Measurements from ENCODE around the gene GJB5. TPM values are rescaled to one million over a fixed set of nuclear protein-coding genes. Genes with fewer than 3 reads are reported as not detected.

GJB5 gene
- total RNA-seq, 1 experiment from 2014 or later, result not detected

- no peaks in the 10 kb centered on the region for H3K36me3 Mint-ChIP-seq (ENCODE audit: insufficient read depth, unreplicated experiment)
- H3K9me3 Mint-ChIP-seq (ENCODE audit: unreplicated experiment), result no peaks in the 10 kb centered on the region
- DNase-seq, result no peak
- no peak for TF ChIP-seq CTCF (IDR thresholded peaks at IDR 0.05; ENCODE audit: insufficient read depth in 1 of 2, low read depth in 1 of 2, low read length in 1 of 2, severe bottlenecking in 1 of 2, unreplicated experiment in 1 of 2)
- Histone ChIP-seq H3K9me3 (no peaks in the 10 kb centered on the region), H3K36me3 (ENCODE audit: control insufficient read depth, insufficient read depth, low read length) (no peaks in the 10 kb centered on the region), H3K27me3 (replicated peaks; ENCODE audit: control insufficient read depth, insufficient read depth, low read length) (no peaks in the 10 kb centered on the region), H3K4me1 (no peaks in the 10 kb centered on the region), H3K4me3 (ENCODE audit: low read depth, low read length) (no peak overlapping the region)
- no peaks in the 10 kb centered on the region for H3K27me3 Mint-ChIP-seq (ENCODE audit: insufficient read depth, unreplicated experiment)
- CTCF ChIA-PET, result interaction anchor here (1.0 kb wide), 1 partner anchor 65 kb away, joined by 4 read pairs; no protein-coding TSS in a partner anchor
- intact Hi-C loops (cut with micrococcal nuclease; ENCODE audit: unreplicated experiment), result no loop called here
- POLR2A ChIA-PET, result no interaction called here
- no peak overlapping the region for H3K4me3 Mint-ChIP-seq (ENCODE audit: unreplicated experiment)
- no TSS peak for BruUV-seq (replicated peaks)
- peaks cover 6% of the 10 kb centered on the region for H3K4me1 Mint-ChIP-seq (ENCODE audit: low read depth, unreplicated experiment)
- no peak overlapping the region for H3K27ac Mint-ChIP-seq (ENCODE audit: unreplicated experiment)
Observed at GRCh38 chr1:34787461-34788420, 32.9 kb downstream of the GJB5 start.

- Histone ChIP-seq H3K4me3 (ENCODE audit: low read depth, low read length) (no peak overlapping the region), H3K36me3 (ENCODE audit: control insufficient read depth, insufficient read depth, low read length) (no peaks in the 10 kb centered on the region), H3K4me1 (no peaks in the 10 kb centered on the region), H3K27me3 (replicated peaks; ENCODE audit: control insufficient read depth, insufficient read depth, low read length) (no peaks in the 10 kb centered on the region), H3K9me3 (no peaks in the 10 kb centered on the region)
- no peaks in the 10 kb centered on the region for H3K36me3 Mint-ChIP-seq (ENCODE audit: insufficient read depth, unreplicated experiment)
- H3K9me3 Mint-ChIP-seq (ENCODE audit: unreplicated experiment), result no peaks in the 10 kb centered on the region
- POLR2A ChIA-PET, result no interaction called here
- intact Hi-C loops (cut with micrococcal nuclease; ENCODE audit: unreplicated experiment), result no loop called here
- no peak for DNase-seq
- no peaks in the 10 kb centered on the region for H3K27me3 Mint-ChIP-seq (ENCODE audit: insufficient read depth, unreplicated experiment)
- CTCF ChIA-PET, result no interaction called here
- no TSS peak for BruUV-seq (replicated peaks)
- H3K27ac Mint-ChIP-seq (ENCODE audit: unreplicated experiment), result no peak overlapping the region
- peaks cover 6% of the 10 kb centered on the region for H3K4me1 Mint-ChIP-seq (ENCODE audit: low read depth, unreplicated experiment)
- no peak for TF ChIP-seq CTCF (IDR thresholded peaks at IDR 0.05; ENCODE audit: insufficient read depth in 1 of 2, low read depth in 1 of 2, low read length in 1 of 2, severe bottlenecking in 1 of 2, unreplicated experiment in 1 of 2)
- no peak overlapping the region for H3K4me3 Mint-ChIP-seq (ENCODE audit: unreplicated experiment)
Observed at GRCh38 chr1:34790985-34791384, 36.1 kb downstream of the GJB5 start.

GRCh38 chr1:34792424-34792823 lies 37.6 kb downstream of the GJB5 start:
- CTCF ChIA-PET, result no interaction called here
- BruUV-seq (replicated peaks), result no TSS peak
- no peak overlapping the region for H3K4me3 Mint-ChIP-seq (ENCODE audit: unreplicated experiment)

More at GRCh38 chr1:34792424-34792823, 37.6 kb downstream of the GJB5 start:
- Histone ChIP-seq H3K4me3 (ENCODE audit: low read depth, low read length) (no peak overlapping the region), H3K27me3 (replicated peaks; ENCODE audit: control insufficient read depth, insufficient read depth, low read length) (no peaks in the 10 kb centered on the region), H3K4me1 (no peaks in the 10 kb centered on the region), H3K9me3 (no peaks in the 10 kb centered on the region), H3K36me3 (ENCODE audit: control insufficient read depth, insufficient read depth, low read length) (no peaks in the 10 kb centered on the region)
- no peaks in the 10 kb centered on the region for H3K27me3 Mint-ChIP-seq (ENCODE audit: insufficient read depth, unreplicated experiment)
- POLR2A ChIA-PET, result no interaction called here
- H3K36me3 Mint-ChIP-seq (ENCODE audit: insufficient read depth, unreplicated experiment), result no peaks in the 10 kb centered on the region
- no peak for DNase-seq
- H3K4me1 Mint-ChIP-seq (ENCODE audit: low read depth, unreplicated experiment), result no peaks in the 10 kb centered on the region
- no peaks in the 10 kb centered on the region for H3K9me3 Mint-ChIP-seq (ENCODE audit: unreplicated experiment)
- intact Hi-C loops (cut with micrococcal nuclease; ENCODE audit: unreplicated experiment), result no loop called here
- no peak for TF ChIP-seq CTCF (IDR thresholded peaks at IDR 0.05; ENCODE audit: insufficient read depth in 1 of 2, low read depth in 1 of 2, low read length in 1 of 2, severe bottlenecking in 1 of 2, unreplicated experiment in 1 of 2)
- H3K27ac Mint-ChIP-seq (ENCODE audit: unreplicated experiment), result no peak overlapping the region

Measured in Caco-2 (cell line).